Right hindlimb (tissue), 1 donor: ENCODE results near the gene ARHGAP28.
"Not testable (repeated sequence)": the region's sequence is repeated elsewhere in the genome, so short reads cannot be mapped to it uniquely, and the experiment has no call there.

Experiments
- DNase-seq: peaks from one replicate; pipeline ENCODE4 v3.0.0-alpha.2; 2018

The ARHGAP28 gene

DNA sequence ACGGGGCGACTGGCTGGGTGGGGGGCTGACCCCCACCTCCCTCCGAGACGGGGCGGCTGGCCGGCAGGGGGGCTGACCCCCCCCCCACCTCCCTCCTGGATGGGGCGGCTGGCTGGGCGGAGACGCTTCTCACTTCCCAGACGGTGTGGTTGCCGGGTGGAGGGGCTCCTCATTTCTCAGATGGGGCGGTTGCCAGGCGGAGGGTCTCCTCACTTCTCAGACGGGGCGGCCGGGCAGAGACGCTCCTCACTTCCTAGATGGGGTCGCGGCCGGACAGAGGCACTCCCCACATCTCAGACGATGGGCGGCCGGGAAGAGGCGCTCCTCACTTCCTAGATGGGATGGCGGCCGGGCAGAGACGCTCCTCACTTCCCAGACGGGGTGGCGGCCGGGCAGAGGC, 98.0 kb downstream of the ARHGAP28 start:
- not testable (repeated sequence) for DNase-seq

DNA sequence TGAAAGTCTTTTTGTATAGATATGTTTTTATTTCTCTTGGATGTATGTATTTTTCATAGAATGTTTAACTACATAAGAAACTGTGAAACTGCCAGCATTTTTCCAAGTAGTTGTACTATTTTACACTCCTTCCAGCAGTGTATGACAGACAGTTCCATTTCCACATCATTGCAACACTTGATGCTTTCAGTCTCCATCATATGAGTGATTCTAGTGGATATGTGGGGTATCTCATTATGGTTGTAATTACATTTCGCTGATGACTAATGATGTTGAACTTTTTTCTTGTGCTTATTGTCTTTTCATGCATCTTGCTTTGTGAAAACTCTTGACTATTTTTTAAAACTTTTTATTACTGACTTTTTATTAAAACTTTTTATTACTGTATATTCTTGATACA, 101.4 kb downstream of the ARHGAP28 start:
- no peak for DNase-seq

DNA sequence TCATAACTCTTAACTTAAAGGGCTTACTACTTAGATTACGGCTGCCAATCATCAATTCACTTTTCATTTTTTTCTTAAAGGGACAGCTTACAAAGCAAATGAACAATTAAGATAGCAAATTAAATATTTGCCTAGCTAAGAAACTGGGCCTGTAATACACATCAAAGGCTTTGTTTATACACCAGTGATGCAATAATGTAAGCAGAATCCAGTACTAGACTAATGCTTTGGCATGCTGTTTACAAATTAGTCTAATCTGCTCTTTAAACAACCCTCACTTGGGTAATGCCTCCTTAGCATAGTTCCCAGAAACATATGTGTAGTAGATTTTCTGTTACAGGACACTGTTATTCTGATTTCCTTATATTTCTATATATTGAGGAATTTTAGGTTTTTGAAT, 105.8 kb downstream of the ARHGAP28 start:
- no peak for DNase-seq

DNA sequence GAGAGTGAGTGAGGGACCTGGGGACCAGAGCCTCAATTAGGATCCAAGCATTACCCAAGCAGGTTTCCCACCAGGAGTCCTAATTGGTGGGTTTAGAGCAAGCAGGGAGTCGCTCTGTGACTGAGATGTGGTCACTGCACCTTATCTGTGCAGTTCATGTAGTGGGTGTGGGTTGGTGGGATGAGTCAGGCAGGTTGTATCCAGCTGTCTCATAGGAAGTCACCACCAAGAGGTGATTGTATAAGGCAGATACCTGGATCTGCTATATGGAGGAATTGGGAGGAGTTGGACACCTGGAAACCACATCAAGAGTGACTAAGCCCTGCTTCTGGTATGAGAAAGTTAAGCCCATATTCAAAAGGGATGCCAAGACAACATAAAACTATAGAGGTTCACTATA, 106.8 kb downstream of the ARHGAP28 start:
- no peak for DNase-seq

DNA sequence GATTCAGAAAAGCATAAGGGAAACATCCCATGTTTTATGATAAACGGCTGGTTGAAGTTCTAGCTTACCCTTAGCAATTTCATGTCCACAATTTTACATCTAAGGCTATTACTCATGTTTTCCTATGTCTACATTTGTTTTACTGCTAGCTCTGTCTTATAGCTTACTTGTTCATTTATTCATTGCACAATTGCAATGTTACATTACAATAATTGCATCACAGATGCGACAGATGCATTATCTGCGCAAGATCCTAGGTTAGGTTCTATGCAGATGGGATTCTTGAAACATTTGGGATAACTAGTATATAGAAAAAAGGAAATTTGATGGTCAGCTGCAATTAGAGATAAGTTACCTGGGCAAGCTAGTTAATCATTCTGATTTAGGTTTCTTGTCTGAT, 108.4 kb downstream of the ARHGAP28 start:
- no peak for DNase-seq

DNA sequence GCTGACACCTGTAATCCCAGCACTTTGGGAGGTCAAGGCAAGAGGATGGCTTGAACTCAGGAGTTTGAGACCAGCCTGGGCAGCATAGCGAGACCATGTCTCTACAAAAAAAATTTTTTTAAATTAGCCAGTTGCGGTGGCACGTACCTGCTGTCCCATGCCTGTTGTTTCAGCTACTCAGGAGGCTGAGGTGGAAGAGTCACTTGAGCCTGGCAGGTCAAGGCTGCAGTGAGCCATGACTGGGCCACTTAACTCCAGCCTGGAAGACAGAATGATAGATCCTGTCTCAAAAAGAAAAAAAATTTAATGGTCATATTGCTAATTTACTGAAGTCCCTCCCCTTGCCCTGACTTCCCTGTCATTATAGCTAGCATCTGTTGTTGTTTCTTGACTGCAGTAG, 112.6 kb downstream of the ARHGAP28 start:
- DNase-seq, result no peak

DNA sequence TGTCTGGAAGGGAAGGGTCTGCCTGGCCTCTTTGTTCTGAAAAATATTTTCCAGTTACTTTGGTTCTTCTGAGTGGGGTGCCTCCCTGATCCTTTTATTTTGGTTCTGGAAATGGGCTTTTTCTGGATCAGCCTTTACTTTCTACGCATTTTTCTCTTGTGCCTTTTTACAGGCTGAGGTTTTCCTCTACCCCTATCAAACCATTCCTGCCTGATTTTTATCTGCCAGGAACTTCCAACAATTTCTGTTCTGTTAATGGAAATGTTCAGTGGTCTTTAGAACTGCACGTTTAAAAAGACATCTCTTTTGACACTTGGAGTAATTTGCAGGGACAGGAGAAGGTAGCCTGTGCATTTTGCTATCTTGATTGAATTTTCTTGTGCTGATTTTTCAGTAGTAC, 113.8 kb downstream of the ARHGAP28 start:
- DNase-seq, result no peak

DNA sequence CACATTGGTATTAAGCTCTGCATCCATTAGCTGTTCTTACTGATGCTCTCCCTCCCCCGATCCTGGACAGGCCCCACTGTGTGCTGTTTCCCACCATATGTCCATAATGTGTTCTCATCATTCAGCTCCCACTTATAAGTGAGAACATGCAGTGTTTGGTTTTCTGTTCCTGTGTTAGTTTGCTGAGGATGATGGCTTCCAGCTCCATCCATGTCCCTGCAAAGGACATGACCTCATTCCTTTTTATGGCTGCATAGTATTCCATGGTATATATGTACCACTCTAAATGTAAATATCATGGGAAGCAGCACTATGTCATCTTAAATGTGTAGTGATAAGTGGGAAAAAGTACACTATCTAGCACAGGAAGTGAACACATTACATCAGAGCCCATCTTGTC, 116.0 kb downstream of the ARHGAP28 start:
- not testable (repeated sequence) for DNase-seq

DNA sequence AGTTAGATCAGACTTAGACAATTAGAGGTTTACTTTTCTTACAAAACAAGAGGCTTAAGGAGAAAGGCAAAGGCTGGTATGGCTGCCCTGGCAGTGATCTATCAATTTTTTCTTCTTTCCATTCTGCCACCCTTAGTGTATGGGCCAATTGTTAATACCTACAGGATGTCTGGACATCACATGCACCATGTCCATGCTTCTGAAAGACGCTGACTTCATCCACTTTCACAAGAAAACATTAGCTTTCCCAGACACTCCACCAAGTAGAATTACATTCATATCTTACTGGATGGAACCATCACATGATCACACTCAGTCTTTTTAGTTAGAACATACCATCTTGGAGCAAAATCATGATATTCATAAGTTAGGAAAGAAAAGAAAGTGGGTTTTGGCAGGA, 120.9 kb downstream of the ARHGAP28 start:
- no peak for DNase-seq

DNA sequence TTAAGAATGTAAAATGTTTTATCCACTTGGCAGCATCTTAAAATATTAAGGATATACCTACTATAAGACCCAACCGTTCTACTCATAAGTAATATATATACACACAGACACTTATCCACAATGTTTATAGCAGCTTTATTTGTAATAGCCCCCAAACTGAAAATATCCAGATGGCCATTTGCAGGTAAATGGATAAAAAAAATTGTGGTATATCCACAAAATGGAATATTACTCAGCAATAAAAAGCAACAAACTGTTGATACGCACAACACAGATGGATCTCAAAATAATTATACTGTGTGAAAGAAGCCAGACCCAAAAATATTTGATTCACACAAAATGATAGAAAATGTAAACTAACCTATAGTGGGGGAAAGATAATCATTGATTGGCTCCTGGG, 122.0 kb downstream of the ARHGAP28 start:
- DNase-seq, result no peak

DNA sequence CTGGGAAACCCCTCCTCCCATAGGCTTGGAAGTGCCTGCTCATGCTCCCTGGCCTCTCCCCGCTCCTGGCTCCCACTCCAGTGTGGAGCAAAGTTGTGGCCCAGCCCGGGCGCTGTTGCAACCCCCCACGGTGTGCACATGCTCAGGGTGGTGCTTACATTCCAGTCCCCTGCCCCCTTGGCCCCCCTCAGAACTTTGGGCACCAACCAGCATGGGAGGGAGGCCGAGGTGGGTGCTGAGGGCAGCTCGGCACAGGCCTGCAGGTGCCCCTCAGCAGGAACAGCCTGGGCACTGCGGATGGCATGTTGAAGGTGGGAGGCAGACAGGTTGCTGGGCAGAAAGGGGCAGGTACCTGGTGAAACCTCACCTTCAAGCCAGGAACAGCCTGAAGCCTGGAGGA, 125.3 kb downstream of the ARHGAP28 start:
- no peak for DNase-seq

DNA sequence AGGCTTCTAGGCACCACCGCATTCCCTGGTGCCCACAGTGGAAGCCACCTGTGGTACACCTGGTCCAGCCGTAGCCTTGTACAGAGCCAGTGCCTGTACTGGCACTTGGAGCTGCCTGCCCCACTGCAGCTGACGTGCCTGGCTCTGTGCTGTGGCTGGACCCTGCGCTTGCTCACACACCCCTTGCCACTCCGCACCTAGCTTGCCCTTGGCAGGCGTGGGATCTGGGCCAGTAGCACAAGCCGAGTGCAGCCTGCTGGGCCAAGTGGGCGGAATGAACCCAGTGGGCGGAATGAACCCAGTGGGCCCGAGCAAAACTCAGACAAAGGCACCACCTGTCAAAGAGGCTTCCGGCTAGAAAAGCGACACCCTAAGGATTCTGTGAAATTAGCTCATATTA, 126.3 kb downstream of the ARHGAP28 start:
- DNase-seq, result no peak

DNA sequence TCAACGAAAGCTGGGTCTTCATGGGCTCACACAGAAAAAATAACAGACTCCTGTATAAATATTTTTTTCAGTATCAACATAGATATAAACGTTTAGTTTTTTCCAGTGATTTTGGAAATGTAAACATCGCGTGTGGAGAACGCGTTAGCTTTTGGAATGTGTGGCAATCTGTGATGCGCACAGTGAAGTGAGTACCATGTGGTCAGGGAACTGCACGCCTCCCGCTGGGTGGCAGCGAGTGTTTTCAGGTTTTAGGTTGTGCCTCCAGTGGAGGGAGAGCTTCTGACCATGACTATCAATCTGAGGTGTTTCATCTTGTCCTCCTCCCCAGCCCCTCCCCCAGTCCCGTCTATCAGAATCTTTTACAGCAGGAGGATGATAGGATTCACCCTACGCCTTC, 127.8 kb downstream of the ARHGAP28 start:
- DNase-seq, result no peak

DNA sequence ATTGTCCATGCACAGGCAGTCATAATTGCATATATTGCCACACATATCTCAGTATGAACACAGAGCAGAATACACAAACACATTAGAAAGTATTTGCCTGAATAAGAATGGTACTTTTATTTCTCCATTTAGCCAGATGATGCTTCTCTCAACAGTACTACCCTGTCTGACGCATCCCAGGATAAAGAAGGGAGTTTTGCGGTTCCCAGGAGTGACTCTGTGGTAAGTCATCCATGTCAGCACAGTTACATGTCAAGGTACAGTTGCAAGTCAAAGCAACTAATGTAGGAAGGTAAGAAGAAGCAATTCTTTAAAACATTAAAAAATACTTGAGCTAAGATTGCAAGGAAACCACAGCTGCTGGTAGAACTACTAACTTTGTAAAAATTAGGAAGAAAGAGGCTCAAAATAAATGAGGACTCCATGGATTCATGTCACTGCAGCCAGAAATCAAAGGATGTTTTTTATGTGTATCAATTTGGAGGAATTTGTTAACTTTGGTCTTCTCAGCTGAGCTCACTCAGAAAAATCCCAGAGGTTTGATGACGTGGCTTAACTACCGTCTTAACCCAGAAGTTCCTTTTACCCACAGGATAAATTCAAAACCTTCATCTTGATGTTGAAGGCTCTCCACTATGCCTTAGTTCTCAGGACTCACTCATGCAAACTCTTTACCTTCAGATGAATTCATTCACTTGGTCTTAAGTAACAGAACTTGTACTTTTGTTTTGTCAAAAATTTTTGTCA, 130.3 kb downstream of the ARHGAP28 start:
- no peak for DNase-seq

DNA sequence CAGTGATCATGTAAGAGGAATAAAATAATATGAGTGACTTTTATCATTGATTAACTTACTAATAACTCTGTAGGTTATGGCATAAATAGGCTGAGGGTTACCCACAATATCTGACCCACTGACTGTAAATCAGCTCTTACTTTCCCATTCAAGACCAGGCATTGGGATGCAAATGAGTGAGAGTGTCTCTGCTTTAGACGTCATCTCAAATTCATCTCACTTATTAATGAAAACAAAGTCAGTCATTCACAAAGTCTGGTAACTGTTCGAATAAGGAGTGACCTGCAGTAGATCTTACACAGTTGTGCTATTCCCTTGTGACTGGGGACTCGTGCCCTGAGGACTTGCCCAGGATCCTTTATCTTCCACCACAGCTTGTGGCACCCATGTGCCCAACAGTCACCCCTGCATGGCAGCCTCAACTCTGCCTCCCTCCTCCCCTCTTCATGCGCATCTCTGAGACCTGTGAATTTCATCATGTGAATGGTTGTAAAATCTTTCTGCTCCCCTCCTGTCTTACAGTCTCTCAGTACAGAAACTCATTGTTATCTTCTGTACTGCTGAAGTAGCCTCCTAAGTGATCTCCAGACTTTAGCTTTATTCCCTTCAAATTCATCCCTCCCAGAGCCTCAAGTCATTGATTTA, 131.4 kb downstream of the ARHGAP28 start:
- DNase-seq, result no peak

DNA sequence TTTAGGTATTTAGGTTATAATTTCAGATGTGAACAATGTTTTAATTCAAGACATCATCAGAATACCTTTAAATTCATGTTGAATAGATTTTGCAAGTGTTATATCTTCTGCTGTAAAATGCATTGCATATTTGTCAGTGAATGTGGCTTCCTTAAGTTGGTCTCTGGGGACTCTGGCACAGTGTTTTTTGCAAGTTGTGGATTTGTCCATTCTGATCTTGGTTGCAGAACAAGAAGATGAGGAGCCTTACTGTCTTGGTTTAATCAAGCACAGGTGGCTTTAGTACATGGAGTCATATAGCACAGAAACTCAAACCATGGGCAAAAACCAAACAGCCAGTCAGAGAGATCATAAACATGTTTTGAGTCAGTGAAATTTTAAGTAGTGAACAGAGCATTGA, 135.7 kb downstream of the ARHGAP28 start:
- no peak for DNase-seq

DNA sequence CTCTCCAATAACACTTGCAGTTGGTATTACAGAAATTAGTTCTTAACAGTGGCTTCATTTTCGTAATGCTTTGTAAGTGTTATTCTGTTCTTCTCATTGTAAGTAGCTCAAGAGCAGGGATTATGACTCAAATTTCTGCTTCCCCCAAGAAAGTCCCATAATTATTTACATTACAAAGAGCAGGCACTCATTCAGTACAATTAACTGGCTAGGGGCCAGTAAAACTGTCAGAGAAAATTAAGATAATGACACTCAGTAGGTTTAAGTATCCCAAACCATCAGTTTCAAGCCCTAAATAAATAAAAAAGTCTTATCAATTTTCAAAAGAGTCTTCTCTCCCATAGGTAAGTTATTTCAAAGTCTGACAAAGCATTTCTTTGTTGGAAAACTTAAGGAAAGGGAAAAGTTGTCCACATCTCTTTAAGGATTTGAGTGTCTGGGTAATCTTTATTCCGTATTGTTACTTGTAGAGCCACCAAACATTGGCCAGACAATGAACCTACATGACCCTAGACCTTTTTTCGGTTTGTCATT, 137.1 kb downstream of the ARHGAP28 start:
- no peak for DNase-seq

DNA sequence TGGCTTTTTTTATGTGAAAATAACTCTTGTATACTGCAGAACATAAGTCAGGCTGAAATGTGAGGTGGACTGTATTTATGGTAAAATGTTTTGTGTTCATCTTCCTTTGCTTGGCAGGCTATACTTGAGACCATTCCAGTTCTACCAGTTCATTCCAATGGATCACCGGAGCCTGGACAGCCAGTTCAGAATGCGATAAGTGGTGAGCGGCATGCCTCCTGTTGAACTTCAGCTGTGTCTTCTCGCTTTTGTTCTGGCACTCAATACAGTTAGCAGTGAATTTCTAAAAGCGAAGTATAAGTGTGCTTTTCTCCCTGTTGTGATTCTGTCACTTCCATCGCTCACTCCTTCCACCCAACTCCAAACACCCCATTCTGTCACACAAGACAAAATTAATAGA, 138.5 kb downstream of the ARHGAP28 start:
- no peak for DNase-seq

DNA sequence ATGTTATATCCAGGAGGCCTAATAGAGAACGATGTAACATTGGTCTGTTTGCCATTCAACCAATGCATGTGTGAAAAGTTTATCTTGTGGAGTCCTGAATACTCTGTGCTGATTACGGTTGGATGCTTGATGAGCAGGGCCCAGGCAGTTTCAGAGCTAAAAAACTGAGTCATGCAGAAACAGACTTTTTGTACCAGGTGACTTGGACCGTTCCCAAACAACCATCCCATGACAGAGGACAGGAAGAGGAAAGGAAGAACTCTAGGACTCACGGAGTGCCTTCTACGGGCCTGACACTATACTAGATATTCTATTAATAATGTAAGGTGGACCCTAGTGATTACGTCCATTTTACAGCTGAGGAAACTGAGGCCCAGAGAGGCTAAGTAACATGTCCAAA, 142.1 kb downstream of the ARHGAP28 start:
- DNase-seq, result no peak

DNA sequence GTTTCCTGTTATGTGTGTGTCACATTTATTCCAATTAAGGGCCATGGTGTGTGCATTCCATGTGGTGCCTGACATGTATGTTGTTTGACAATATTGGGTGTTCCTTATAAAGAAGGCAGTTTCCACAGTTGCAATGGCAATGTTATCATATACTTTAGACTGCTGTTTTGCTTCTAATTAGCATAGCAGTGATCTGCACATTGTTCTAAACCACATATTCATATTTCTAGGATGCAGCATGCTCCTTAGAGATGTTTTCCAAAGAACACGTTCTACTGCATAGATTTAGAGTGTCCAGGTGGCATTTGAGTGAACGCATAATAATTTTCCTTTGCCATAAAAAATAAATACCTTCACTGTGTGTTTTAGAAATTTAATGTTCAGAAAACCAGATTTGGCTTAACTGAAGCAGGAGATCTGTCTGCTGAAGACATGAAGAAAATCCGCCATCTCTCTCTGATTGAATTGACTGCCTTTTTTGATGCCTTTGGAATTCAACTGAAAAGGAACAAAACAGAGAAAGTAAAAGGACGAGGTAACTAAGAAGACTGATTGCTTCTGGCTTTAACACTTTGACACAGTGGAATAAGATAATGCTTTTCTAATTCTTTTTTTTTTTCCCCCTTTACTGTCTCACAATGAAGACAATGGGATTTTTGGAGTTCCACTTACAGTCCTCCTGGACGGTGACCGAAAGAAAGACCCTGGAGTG, 143.7 kb downstream of the ARHGAP28 start:
- DNase-seq, result no peak

DNA sequence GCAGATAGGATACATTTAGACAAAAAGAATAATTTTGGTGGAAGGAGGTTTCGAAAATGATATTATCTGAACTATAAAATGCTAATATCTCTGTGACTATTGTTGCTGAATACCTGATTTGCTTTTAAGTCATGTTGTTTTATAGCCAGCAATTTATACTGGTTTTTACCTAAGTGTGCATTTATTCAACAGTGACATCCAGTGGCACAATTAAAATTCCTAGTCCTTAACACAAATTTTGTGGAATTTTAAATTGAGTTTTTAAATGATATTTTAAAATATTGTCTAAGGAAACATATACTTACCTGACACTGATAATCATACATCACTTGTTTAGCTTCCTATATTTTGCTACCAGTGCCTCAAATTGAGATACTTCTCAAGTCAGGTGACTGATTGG, 144.8 kb downstream of the ARHGAP28 start:
- DNase-seq, result no peak

DNA sequence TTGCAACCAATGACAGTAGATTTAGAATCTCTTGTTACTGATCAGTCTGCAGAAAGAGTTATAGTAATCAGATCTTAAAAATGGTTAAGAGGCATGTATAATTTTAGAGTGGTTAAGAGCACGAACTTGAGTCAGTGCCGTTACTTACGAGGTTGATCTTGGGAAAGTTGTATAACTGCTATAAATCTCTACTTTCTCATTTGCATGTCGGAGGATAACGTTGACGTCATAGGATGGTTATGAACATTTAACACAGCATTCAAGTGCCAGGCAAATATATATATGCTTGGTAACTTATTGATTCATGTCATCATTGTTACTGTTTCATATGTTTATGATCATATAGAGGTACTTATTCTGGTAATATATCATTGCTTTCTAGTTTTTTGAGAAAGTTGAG, 146.2 kb downstream of the ARHGAP28 start:
- no peak for DNase-seq

DNA sequence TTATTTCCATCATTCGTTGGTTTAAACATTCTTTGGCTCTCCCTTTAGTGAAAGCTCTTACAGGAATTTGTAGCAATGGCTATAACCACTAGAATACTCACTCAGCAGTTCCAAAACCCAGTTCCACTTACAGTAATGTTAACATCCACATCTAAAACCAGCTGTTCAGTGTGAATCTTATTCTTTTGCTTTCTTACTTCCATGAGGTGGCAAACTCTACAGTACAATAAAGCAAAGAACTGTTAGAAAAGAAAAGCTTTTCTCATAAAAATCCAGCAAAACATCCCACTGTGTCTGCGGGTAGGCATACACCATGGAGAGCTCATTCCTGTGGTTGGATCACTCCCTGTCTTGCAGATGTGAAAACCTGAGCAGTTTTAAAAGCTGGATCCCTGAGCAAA, 147.1 kb downstream of the ARHGAP28 start:
- DNase-seq, result no peak

DNA sequence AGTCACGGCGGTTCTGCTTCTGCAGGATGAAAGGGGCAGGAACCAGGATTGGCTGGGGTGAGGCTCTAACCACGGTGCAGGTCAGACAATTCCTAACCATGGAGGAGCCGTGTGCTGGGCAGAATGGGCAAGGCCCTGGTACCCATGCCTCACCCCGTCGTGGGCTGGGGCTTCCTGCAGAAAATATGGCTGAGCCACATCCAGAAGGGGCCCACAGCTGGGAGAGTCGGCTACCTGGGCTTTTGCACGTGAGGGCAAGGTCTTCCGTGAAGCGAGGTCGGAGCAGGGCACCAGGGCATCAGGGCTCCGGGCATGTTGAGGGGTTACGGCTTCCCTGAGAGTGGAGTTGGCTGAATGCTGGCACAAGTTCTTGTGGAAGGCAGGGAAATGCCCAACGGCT, 147.8 kb downstream of the ARHGAP28 start:
- DNase-seq, result no peak
